GM19351 (cell line): ENCODE results near the gene DNAJB13.

Experiments used
- ATAC-seq: cut with Tn5 transposase; IDR thresholded peaks from one replicate; pipeline ENCODE4 v1.9.1; 2021; ENCODE audit warnings: mild to moderate bottlenecking, moderate library complexity; ENCODE audit not compliant: unreplicated experiment

DNAJB13 gene

GRCh38 chr11:73949912-73950311, 914 bp upstream of the DNAJB13 start:
- no peak for ATAC-seq

- no peak for ATAC-seq
These were observed 971 bp downstream of the DNAJB13 start for GRCh38 chr11:73951797-73952196.

- ATAC-seq, result no peak
These were observed 6.2 kb downstream of the DNAJB13 start for GRCh38 chr11:73956876-73957653.

- no peak for ATAC-seq
These were observed 7.0 kb downstream of the DNAJB13 start for GRCh38 chr11:73957654-73958361.

- no peak for ATAC-seq
These were observed 7.8 kb downstream of the DNAJB13 start for GRCh38 chr11:73958521-73959141.

- ATAC-seq, result no peak
These were observed 10.5 kb downstream of the DNAJB13 start for GRCh38 chr11:73961321-73961720.

GRCh38 chr11:73962101-73962705, 11.4 kb downstream of the DNAJB13 start:
- no peak for ATAC-seq

- ATAC-seq, result no peak
These were observed 13.0 kb downstream of the DNAJB13 start for GRCh38 chr11:73963861-73964260.

- no peak for ATAC-seq
These were observed 14.4 kb downstream of the DNAJB13 start for GRCh38 chr11:73965076-73965763.

- no peak for ATAC-seq
These were observed 14.9 kb downstream of the DNAJB13 start for GRCh38 chr11:73965764-73966121.

- no peak for ATAC-seq
These were observed 17.6 kb downstream of the DNAJB13 start for GRCh38 chr11:73968356-73968966.

GRCh38 chr11:73969091-73969490, 18.3 kb downstream of the DNAJB13 start:
- no peak for ATAC-seq

- ATAC-seq, result no peak
These were observed 19.4 kb downstream of the DNAJB13 start for GRCh38 chr11:73969991-73970800.

GRCh38 chr11:73971175-73971719, 20.4 kb downstream of the DNAJB13 start:
- no peak for ATAC-seq

GRCh38 chr11:73972187-73972586, 21.4 kb downstream of the DNAJB13 start:
- ATAC-seq, result no peak

GRCh38 chr11:73972620-73973449, 22.0 kb downstream of the DNAJB13 start:
- no peak for ATAC-seq

- ATAC-seq, result no peak
These were observed 24.0 kb downstream of the DNAJB13 start for GRCh38 chr11:73974604-73975478.

- ATAC-seq, result no peak
These were observed 24.6 kb downstream of the DNAJB13 start for GRCh38 chr11:73975479-73975757.
